Right atrium auricular region (tissue), 2 donors: Measurements from ENCODE around the gene SEPTIN3. TPM values are rescaled to one million over a fixed set of nuclear protein-coding genes. Genes with fewer than 3 reads are reported as not detected.

ENCODE experiments used
- DNase-seq: peaks from one replicate; pipeline ENCODE4 v3.0.0-alpha.2; 2019; ENCODE audit warnings: low spot score
- H3K27ac ChIP-seq, 2 donors: fragments of 200-600 bp; sonication (generic); 1 replicate in 1 of 2; 2 replicates in 1 of 2; pipeline ENCODE4 v1.5.1; 2016 to 2019
- H3K27me3 ChIP-seq, 2 donors: fragments of 200-600 bp; sonication (generic); one replicate each; pipeline versions ENCODE4 v1.5.1 to v1.6.0; 2017 to 2019
- H3K36me3 ChIP-seq: fragments of 200-600 bp; sonication (generic); one replicate; pipeline ENCODE4 v1.5.1; 2016
- H3K4me1 ChIP-seq, 2 donors: fragments of 200-600 bp; sonication (generic); one replicate each; pipeline versions ENCODE4 v1.5.1 to v1.6.0; 2017 to 2019
- H3K4me3 ChIP-seq, 2 donors: fragments of 200-600 bp; sonication (generic); 1 replicate in 1 of 2; 2 replicates in 1 of 2; pipeline ENCODE4 v1.5.1; 2017 to 2019; ENCODE audit warnings: mild to moderate bottlenecking in 1 of 2, moderate library complexity in 1 of 2
- H3K9me3 ChIP-seq, 2 donors: fragments of 200-600 bp; sonication (generic); one replicate each; pipeline ENCODE4 v1.5.1; 2019
- total RNA-seq, 2 donors: library from RNA; depleted of rRNA; stranded (reverse); fragments of >200 nt; gene quantifications; one replicate each; pipeline ENCODE4 v1.1.0, GENCODE V29; 2016
- TF ChIP-seq, protein P1 (sequence below), 2 donors: fragments of 200-600 bp; sonication (generic); IDR thresholded peaks; one replicate each; pipeline ENCODE4 v1.5.1; 2019; ENCODE audit warnings: antibody characterized with exemption in 2 of 2

SEPTIN3 gene
- total RNA-seq, 2 donors from 2014 or later = 0.07 TPM; not detected in 1

DNA sequence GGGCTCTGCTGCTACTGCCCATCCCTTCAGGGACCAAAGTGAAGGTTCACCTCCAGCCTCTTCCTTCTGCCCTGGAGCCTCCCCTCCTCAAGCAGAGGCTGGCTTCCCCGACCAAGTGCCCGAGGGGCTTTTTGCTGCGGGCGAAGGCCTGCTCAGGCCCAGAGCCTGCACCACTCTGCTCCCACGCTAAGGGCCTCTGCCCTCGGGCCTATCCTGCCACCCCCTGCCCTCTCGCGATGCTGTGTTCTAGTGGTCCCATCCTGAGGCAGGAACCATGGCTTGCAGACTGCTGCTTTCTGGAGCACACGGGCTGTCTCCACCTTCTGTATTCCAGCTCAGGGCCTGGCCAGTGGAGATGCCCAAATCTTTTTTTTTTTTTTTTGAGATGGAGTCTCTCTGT is 33.7 kb upstream of the SEPTIN3 start:
- Histone ChIP-seq H3K4me3 (no peak overlapping the region), H3K27me3 (no peaks in the 10 kb centered on the region), H3K9me3 (no peaks in the 10 kb centered on the region), H3K27ac (peak overlapping the region; percentile 23 to 33), H3K36me3 (no peaks in the 10 kb centered on the region), H3K4me1 (peaks cover 0 to 29% of the 10 kb centered on the region in 2 donors)
- DNase-seq = no peak
- TF ChIP-seq, protein P1, sequence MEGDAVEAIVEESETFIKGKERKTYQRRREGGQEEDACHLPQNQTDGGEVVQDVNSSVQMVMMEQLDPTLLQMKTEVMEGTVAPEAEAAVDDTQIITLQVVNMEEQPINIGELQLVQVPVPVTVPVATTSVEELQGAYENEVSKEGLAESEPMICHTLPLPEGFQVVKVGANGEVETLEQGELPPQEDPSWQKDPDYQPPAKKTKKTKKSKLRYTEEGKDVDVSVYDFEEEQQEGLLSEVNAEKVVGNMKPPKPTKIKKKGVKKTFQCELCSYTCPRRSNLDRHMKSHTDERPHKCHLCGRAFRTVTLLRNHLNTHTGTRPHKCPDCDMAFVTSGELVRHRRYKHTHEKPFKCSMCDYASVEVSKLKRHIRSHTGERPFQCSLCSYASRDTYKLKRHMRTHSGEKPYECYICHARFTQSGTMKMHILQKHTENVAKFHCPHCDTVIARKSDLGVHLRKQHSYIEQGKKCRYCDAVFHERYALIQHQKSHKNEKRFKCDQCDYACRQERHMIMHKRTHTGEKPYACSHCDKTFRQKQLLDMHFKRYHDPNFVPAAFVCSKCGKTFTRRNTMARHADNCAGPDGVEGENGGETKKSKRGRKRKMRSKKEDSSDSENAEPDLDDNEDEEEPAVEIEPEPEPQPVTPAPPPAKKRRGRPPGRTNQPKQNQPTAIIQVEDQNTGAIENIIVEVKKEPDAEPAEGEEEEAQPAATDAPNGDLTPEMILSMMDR (IDR thresholded peaks at IDR 0.05) = no peak

DNA sequence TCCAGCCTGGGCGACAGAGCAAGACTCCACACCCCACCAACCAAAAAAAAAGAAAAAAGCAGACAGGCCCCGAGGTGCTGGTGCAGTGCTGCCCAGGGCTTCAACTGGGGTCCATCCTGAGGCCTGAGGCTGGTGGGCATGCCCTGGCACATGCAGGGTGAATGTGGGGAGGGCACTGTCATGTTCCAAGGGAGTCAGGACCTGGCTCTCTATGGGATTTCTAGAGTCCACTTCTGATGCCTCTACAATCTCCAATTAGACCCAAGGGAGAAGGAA is 32.4 kb upstream of the SEPTIN3 start:
- Histone ChIP-seq H3K4me3 (no peak overlapping the region), H3K27ac (no peak overlapping the region), H3K9me3 (no peaks in the 10 kb centered on the region), H3K36me3 (no peaks in the 10 kb centered on the region), H3K4me1 (peaks cover 0 to 39% of the 10 kb centered on the region in 2 donors), H3K27me3 (no peaks in the 10 kb centered on the region)
- DNase-seq = no peak
- TF ChIP-seq, protein P1 (IDR thresholded peaks at IDR 0.05) = no peak

DNA sequence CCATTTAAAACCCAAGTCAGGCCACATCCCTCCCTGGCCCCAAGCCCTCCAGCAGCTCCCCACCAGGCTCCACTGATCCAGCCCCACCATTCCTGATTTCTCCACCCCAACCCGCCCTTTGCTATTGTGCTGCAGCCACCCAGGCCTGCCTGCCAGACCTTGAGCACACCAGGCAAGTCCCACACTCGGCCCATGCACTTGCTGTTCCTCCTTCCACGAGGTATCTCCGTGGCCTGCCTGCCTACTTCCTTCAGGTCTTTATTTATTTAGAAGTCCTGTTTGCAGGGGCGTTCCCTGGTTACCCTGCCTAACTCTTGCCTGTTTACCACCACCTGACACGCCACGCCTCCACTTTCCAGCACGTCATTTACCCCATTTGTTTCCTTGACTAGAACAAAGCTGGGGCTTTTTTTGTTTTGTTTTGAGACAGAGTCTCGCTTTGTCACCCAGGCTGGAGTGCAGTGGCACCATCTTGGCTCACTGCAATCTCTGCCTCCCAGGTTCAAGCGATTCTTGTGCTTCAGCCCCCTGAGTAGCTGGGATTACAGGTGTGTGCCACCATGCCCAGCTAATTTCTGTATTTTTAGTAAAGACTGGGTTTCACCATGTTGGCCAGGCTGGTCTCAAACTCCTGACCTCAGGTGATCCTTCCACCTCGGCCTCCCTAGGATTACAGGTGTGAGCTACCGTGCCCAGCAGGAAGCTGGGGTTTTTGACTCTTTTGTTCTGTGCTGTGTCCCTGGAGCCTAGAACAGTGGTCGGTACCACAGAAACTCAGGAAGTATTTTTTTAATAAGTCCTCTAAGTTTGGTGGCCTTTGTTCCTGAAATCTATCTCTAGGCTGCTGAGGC is 29.0 kb upstream of the SEPTIN3 start:
- H3K4me3 ChIP-seq = no peak overlapping the region
- no peaks in the 10 kb centered on the region for H3K36me3 ChIP-seq
- peak overlapping the region; percentile 8 to 35 for H3K27ac ChIP-seq
- H3K27me3 ChIP-seq = no peaks in the 10 kb centered on the region
- peak; percentile 63 for DNase-seq
- no peaks in the 10 kb centered on the region for H3K9me3 ChIP-seq
- TF ChIP-seq, protein P1 (IDR thresholded peaks at IDR 0.05) = no peak
- peaks cover 0 to 32% of the 10 kb centered on the region in 2 donors for H3K4me1 ChIP-seq

DNA sequence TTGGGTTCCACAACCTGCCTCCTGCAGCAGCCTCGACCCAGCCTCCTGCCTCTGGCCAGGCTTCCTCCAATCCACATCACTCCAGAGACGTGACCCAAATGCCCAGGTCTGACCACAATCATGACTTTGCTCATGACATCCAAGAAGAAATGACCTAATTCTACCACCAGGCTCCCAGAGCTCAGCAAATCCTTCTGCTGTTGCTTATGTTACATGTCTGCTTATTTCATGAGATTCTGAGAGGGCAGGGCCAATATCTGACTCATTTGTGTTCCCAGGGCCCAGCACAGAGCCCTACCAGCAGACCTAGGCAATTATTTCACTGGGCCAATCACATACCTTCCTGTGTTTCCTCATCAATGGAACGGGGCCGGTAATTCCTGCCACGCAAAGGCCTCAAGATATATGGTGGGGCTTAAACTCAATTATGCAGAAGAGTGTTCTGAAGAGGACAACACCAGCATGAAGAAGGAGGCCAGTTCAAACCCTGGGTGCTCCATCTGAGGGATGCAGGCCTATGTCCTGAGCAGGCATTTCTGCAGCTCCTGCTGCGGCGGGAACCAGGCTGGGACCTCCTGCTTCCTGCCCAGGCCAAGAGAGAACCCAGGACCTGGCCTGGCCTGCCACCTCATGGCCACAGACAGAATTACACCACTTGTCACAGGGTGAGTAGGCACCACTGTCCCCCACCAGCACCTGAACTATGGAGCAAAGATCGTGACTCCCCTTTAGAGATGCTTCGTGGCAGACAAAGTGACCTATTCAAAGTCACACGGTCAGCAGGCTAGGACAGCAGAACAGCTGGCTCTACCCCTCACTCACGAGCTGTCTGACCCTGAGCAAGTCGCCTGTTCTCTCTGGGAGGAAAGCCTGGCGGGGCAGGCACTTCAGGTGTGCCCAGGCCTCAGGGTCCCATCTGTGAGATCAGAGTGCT is 28.1 kb upstream of the SEPTIN3 start:
- no peak overlapping the region for H3K4me3 ChIP-seq
- H3K4me1 ChIP-seq = peaks cover 0 to 30% of the 10 kb centered on the region in 2 donors
- no peaks in the 10 kb centered on the region for H3K36me3 ChIP-seq
- TF ChIP-seq, protein P1 (IDR thresholded peaks at IDR 0.05) = peak; percentile 87 to 97
- no peaks in the 10 kb centered on the region for H3K9me3 ChIP-seq
- DNase-seq = peak; percentile 87
- no peaks in the 10 kb centered on the region for H3K27me3 ChIP-seq
- peak overlapping the region; percentile 8 to 35 for H3K27ac ChIP-seq

DNA sequence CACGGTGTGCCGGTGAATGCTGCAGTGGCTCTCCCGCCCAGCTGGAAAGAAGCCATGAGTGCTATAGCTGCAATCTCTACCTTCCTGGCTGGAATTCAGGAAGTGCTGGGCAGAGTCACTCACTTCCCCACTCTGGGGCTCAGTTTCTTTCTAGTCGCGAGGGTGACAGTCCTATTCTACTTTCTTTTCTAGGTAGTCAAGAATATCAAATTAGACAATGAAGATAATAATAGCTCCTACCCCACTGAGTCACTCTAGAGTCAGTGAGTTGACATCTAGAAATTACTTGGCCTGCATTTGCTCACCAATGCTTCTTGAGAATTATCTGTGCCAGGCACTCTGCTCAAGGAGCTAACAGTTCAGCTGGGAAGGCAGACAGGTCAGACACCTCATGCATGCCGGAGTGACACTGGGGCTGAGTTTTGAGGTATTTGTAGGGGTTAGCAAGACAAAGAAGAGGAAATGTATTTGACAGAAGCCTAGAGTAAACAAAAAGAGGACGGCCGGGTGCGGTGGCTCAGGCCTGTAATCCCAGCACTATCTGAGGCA is 25.5 kb upstream of the SEPTIN3 start:
- TF ChIP-seq, protein P1 (IDR thresholded peaks at IDR 0.05) = no peak
- H3K27ac ChIP-seq = no peak overlapping the region
- H3K9me3 ChIP-seq = no peaks in the 10 kb centered on the region
- no peak overlapping the region for H3K4me3 ChIP-seq
- no peaks in the 10 kb centered on the region for H3K36me3 ChIP-seq
- H3K4me1 ChIP-seq = peaks cover 0 to 31% of the 10 kb centered on the region in 2 donors
- no peaks in the 10 kb centered on the region for H3K27me3 ChIP-seq
- no peak for DNase-seq
